GM19238 (cell line): ENCODE data around the gene ARRDC3.
A peak's percentile ranks its signal among the peaks of the same experiment; 100 is the strongest.

ENCODE experiments used
- DNase-seq: peaks from one replicate; pipeline ENCODE4 v3.0.0; 2011; ENCODE audit warnings: low spot score; ENCODE audit not compliant: insufficient read length

Gene ARRDC3

GRCh38 chr5:91384671-91385430, 1.7 kb upstream of the ARRDC3 start:
- peak; percentile 28 for DNase-seq

GRCh38 chr5:91383956-91384300, 811 bp upstream of the ARRDC3 start:
- no peak for DNase-seq

- DNase-seq, result no peak
These were observed 539 bp downstream of the ARRDC3 start for GRCh38 chr5:91382530-91383026.

GRCh38 chr5:91381774-91382359, 1.2 kb downstream of the ARRDC3 start:
- DNase-seq, result peak; percentile 39

- no peak for DNase-seq
These were observed 1.8 kb downstream of the ARRDC3 start for GRCh38 chr5:91381239-91381773.

GRCh38 chr5:91380491-91381238, 2.5 kb downstream of the ARRDC3 start:
- DNase-seq, result peak; percentile 73

- DNase-seq, result peak; percentile 59
These were observed 3.1 kb downstream of the ARRDC3 start for GRCh38 chr5:91379914-91380490.

GRCh38 chr5:91379246-91379913, 3.7 kb downstream of the ARRDC3 start:
- no peak for DNase-seq

- DNase-seq, result no peak
These were observed 4.3 kb downstream of the ARRDC3 start for GRCh38 chr5:91378752-91379211.

GRCh38 chr5:91374893-91375520, 8.1 kb downstream of the ARRDC3 start:
- no peak for DNase-seq

- no peak for DNase-seq
These were observed 9.5 kb downstream of the ARRDC3 start for GRCh38 chr5:91373600-91373999.

- DNase-seq, result no peak
These were observed 10.1 kb downstream of the ARRDC3 start for GRCh38 chr5:91373006-91373405.

- no peak for DNase-seq
These were observed 13.6 kb downstream of the ARRDC3 start for GRCh38 chr5:91369480-91369879.

GRCh38 chr5:91367908-91368648, 15.0 kb downstream of the ARRDC3 start:
- DNase-seq, result no peak

- no peak for DNase-seq
These were observed 15.8 kb downstream of the ARRDC3 start for GRCh38 chr5:91367344-91367743.

- DNase-seq, result no peak
These were observed 16.6 kb downstream of the ARRDC3 start for GRCh38 chr5:91366551-91366950.

- DNase-seq, result no peak
These were observed 17.6 kb downstream of the ARRDC3 start for GRCh38 chr5:91365498-91365897.

GRCh38 chr5:91362935-91363334, 20.2 kb downstream of the ARRDC3 start:
- DNase-seq, result no peak

- DNase-seq, result no peak
These were observed 21.3 kb downstream of the ARRDC3 start for GRCh38 chr5:91361790-91362189.
